Activated naive CD4-positive, alpha-beta T cell treated with anti-CD3 and anti-CD28 coated beads, Interleukin-2, amount 10 ng/mL, durations not matched to agents 7 days and 5 days (primary cell): ENCODE results near the gene ARL14EP.

Source experiments
- CTCF ChIA-PET: fragments of 350-600 bp; sonication (Branson Sonifier 250); formaldehyde crosslinking; loops from one replicate; lab custom pipeline; 2021; ENCODE audit warnings: antibody characterized with exemption; lab: Charles Lee
- DNase-seq: peaks from one replicate; pipeline ENCODE4 v3.0.0-alpha.2; 2020
- H3K27ac Mint-ChIP-seq: one replicate; pipeline ENCODE4 v1.8.0; 2021; ENCODE audit warnings: mild to moderate bottlenecking, moderate library complexity, mixed read lengths
- H3K27me3 Mint-ChIP-seq: one replicate; pipeline ENCODE4 v1.8.0; 2021; ENCODE audit warnings: mild to moderate bottlenecking, mixed read lengths
- H3K36me3 Mint-ChIP-seq: one replicate; pipeline ENCODE4 v1.8.0; 2021; ENCODE audit warnings: mixed read lengths
- H3K4me1 Mint-ChIP-seq: one replicate; pipeline ENCODE4 v1.8.0; 2021; ENCODE audit warnings: mixed read lengths
- H3K4me3 Mint-ChIP-seq: one replicate; pipeline ENCODE4 v1.8.0; 2021; ENCODE audit warnings: mild to moderate bottlenecking, moderate library complexity, mixed read lengths
- H3K9me3 Mint-ChIP-seq: one replicate; pipeline ENCODE4 v1.8.0; 2021; ENCODE audit warnings: mixed read lengths

Gene ARL14EP

DNA sequence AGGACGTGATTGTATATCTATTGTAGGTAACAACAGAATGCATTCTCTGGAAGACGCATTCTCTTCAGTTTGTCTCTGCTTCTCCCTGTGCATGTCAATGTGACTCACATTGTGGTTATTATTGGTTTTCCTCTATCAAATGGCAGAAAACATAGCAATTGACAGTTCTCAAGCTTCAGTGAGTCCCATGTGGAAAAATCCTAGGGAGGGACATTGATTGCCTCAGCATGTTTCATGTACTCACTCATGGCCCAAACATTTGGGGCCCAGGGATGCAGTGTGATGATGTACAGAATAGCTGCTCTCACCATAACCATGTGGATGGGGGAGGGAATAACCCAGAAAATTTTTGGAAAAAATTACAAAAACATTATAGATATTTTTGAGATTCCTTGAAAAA is 9.3 kb upstream of the ARL14EP start:
- CTCF ChIA-PET: no interaction called here
- H3K27me3 Mint-ChIP-seq: peaks cover 24% of the 10 kb centered on the region

DNA sequence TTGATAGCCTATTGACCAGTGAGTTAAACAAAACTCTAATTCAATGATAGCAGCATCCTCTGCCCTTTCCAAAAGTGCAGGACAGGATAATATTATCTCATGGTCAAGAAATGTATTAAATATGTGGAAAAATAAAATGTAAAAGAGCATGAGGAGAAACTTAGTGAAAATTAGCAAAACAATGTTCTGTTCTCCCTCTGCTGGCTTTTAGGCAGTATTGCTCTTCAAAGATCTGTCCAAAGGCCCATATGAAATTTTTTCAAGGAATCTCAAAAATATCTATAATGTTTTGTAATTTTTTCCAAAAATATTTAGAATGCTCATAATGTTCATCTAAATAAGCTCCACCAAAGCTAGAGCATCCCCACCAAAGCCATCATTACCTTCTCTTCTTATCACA is 8.3 kb upstream of the ARL14EP start:
- H3K4me1 Mint-ChIP-seq: peaks cover 4% of the 10 kb centered on the region
- no peaks in the 10 kb centered on the region for H3K36me3 Mint-ChIP-seq
- no peak overlapping the region for H3K27ac Mint-ChIP-seq
- peaks cover 15% of the 10 kb centered on the region for H3K27me3 Mint-ChIP-seq
- H3K4me3 Mint-ChIP-seq: no peak overlapping the region
- no peaks in the 10 kb centered on the region for H3K9me3 Mint-ChIP-seq
- CTCF ChIA-PET: no interaction called here
- no peak for DNase-seq

More for the DNA sequence above, 9.3 kb upstream of the ARL14EP start:
- DNase-seq: no peak
- H3K4me3 Mint-ChIP-seq: no peak overlapping the region
- no peaks in the 10 kb centered on the region for H3K36me3 Mint-ChIP-seq
- H3K4me1 Mint-ChIP-seq: peaks cover 4% of the 10 kb centered on the region
- no peak overlapping the region for H3K27ac Mint-ChIP-seq
- H3K9me3 Mint-ChIP-seq: no peaks in the 10 kb centered on the region

DNA sequence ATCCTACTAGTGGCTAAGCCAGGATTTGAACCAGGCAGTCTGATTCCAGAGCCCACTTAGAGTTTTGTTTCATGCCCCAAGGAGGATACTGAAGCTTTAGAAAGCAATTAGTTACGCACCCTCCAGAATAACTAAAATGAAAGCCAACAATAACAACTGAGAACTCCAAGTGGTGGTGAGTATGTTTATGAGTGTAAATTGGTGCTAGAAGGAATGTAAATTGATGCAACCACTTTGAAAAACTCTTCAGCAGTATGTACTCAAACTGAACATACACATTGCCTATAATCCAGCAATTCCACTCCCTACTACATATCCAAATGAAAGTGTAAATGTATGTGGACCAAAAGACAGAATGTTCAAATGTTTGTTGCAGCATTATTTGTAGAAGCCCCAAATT is 6.7 kb upstream of the ARL14EP start:
- DNase-seq: no peak
- Mint-ChIP-seq H3K27ac (no peak overlapping the region), H3K27me3 (peaks cover 20% of the 10 kb centered on the region), H3K36me3 (no peaks in the 10 kb centered on the region), H3K9me3 (no peaks in the 10 kb centered on the region), H3K4me3 (no peak overlapping the region), H3K4me1 (peaks cover 4% of the 10 kb centered on the region)
- CTCF ChIA-PET: interaction anchor here (1.0 to 1.6 kb wide), 4 partner anchors 10 to 188 kb away, joined by 3 to 6 read pairs (median 4); no protein-coding TSS in a partner anchor

DNA sequence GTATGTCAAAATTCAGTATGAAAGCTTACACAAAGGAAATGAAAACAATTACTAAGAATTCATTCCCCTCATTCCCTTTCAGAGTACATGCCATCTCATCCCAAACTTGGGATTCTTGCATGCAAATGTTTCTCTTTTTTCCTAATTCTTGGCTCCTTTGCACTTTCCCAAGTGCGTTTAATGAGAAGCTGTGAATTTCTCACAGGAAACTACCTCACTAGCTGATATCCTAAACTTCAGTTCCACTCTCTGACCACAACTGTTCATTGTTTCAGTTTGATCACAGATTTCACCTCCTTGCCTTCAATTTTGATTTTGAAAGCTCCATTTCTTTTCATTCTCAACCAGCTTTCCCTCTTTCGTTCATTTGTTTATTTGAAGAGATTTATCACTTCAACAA is 5.9 kb upstream of the ARL14EP start:
- Mint-ChIP-seq H3K9me3 (no peaks in the 10 kb centered on the region), H3K4me1 (peaks cover 6% of the 10 kb centered on the region), H3K4me3 (no peak overlapping the region), H3K36me3 (no peaks in the 10 kb centered on the region), H3K27me3 (peaks cover 20% of the 10 kb centered on the region), H3K27ac (no peak overlapping the region)
- CTCF ChIA-PET: interaction anchor here (1.0 to 1.6 kb wide), 4 partner anchors 10 to 189 kb away, joined by 3 to 6 read pairs (median 4); no protein-coding TSS in a partner anchor
- no peak for DNase-seq

DNA sequence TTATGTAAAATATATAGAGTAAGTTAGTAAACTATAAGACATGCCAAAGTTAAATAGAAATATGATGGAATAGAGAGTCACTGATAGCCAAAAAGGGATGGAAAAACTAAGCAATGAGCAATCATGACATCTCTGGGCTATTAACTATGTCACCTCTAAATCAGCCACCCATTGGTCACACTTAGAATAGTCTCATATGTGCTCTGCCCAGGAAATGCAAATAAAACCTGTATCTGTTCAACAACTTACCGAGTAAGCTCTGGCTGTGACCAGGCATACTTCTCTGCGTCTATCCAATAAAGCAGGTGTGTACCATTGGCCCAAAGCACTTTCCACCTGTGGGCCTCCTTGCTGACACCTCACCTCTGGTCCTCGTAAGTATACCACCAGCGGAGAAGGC is 1.6 kb upstream of the ARL14EP start:
- DNase-seq: no peak
- H3K4me1 Mint-ChIP-seq: peaks cover 44% of the 10 kb centered on the region
- no peak overlapping the region for H3K4me3 Mint-ChIP-seq
- peaks cover 10% of the 10 kb centered on the region for H3K36me3 Mint-ChIP-seq
- CTCF ChIA-PET: interaction anchor here (2.1 kb wide), 1 partner anchor 13 kb away, joined by 8 read pairs; no protein-coding TSS in a partner anchor
- no peak overlapping the region for H3K27ac Mint-ChIP-seq
- peaks cover 16% of the 10 kb centered on the region for H3K27me3 Mint-ChIP-seq
- H3K9me3 Mint-ChIP-seq: no peaks in the 10 kb centered on the region

DNA sequence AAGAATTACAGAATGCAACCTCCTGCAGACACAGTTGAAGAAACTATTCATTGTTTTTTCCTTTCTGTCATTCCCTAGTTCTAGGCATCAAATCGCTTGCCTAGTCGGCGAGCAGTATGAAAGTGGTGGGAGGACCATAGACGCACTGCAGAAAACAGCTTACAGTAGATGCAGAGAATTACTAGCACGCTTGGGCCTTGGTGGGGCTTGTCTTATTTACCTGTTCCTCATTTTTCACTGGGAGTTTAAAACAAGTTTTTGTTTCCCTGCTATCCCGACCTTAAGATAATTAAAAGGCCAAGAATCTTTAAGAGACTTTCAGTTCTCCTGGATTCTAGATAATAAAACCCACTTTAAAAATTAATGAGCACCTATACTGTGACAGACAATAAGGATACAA is 713 bp upstream of the ARL14EP start:
- H3K9me3 Mint-ChIP-seq: no peaks in the 10 kb centered on the region
- H3K36me3 Mint-ChIP-seq: peaks cover 15% of the 10 kb centered on the region
- DNase-seq: no peak
- CTCF ChIA-PET: interaction anchor here (2.1 kb wide), 1 partner anchor 12 kb away, joined by 8 read pairs; no protein-coding TSS in a partner anchor
- H3K4me3 Mint-ChIP-seq: peak overlapping the region; percentile 98
- peak overlapping the region; percentile 97 for H3K27ac Mint-ChIP-seq
- peaks cover 13% of the 10 kb centered on the region for H3K27me3 Mint-ChIP-seq
- peaks cover 49% of the 10 kb centered on the region for H3K4me1 Mint-ChIP-seq

DNA sequence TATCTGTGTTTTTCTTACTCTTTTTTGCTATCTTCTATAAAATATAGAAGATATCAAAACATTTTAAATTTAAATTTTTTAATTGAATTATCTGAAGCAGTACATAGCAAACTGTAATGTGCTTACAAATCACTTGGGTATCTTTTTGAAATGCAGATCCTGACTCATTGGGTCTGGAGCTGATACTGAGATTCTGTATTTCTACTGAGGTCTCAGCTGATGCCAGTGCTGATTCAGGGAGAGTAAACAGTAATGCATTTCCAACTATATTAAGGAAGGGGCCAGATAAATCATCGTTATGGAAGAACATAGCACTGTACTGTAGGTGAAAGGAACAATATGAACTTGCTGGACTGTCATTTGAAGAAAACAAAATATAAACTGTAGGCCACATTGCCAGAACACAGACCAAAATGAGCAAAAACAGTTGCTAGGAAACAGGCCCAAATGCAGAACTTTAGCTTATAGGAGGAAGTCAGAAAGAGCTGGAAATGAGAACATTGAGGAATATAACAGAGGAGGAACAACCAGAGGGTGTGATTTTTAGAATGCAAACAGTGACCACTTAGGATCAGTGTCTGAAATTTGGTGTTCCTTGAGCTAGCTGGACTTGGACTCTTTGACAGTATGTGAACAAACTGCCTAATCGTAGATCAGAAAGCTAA is 3.3 kb downstream of the ARL14EP start:
- CTCF ChIA-PET: interaction anchor here (0.8 to 1.6 kb wide), 3 partner anchors 7 to 19 kb away, joined by 3 to 7 read pairs (median 4); no protein-coding TSS in a partner anchor

DNA sequence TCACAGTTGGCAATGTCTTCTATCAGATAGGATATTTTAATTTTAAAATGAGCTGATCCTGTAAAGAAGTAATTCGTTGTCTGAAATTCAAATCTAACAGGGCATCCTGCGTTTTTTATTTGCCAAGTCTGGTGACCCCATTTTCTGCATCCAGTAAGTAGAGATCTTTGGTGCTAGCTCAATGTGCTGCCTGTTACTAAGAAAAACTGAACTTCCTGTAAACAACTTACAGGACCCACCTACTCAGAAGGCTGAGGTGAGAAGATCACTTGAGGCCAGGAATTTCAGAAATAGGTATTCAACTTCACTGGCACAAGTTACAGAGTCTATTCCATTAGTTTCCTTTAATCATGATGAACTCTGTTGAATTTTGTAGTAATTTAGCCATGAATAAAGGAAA is 4.0 kb downstream of the ARL14EP start:
- H3K9me3 Mint-ChIP-seq: no peaks in the 10 kb centered on the region
- H3K4me3 Mint-ChIP-seq: no peak overlapping the region
- H3K27ac Mint-ChIP-seq: peak overlapping the region; percentile 87
- no peaks in the 10 kb centered on the region for H3K27me3 Mint-ChIP-seq
- no peak for DNase-seq
- peaks cover 62% of the 10 kb centered on the region for H3K4me1 Mint-ChIP-seq
- CTCF ChIA-PET: interaction anchor here (0.8 to 1.6 kb wide), 2 partner anchors 10 to 19 kb away, joined by 4 to 7 read pairs; no protein-coding TSS in a partner anchor
- peaks cover 31% of the 10 kb centered on the region for H3K36me3 Mint-ChIP-seq

More for the DNA sequence above, 3.3 kb downstream of the ARL14EP start:
- Mint-ChIP-seq H3K27ac (peak overlapping the region; percentile 87), H3K4me3 (peak overlapping the region; percentile 27), H3K36me3 (peaks cover 28% of the 10 kb centered on the region), H3K4me1 (peaks cover 63% of the 10 kb centered on the region), H3K27me3 (no peaks in the 10 kb centered on the region), H3K9me3 (no peaks in the 10 kb centered on the region)
- DNase-seq: no peak

DNA sequence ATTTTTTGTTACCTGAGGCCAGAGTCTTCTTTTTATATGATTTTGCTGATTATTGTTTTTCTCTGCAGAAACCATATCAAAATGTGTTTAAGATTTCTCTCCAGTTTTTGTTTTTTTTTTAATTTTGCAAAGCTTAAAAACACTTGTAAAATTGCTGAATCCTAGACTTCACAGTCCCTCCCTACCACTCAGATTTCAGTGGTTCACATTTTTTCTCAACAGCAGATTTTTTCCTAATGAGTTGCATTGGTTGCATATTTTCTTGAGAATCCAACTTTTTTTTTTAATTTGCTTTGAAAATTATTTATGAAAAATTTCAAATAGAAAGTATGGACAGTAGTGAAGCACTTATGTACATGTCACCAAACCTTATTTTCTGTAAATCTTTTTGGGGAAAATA is 5.8 kb downstream of the ARL14EP start:
- Mint-ChIP-seq H3K36me3 (peaks cover 38% of the 10 kb centered on the region), H3K27ac (no peak overlapping the region), H3K27me3 (no peaks in the 10 kb centered on the region), H3K4me3 (no peak overlapping the region), H3K9me3 (no peaks in the 10 kb centered on the region), H3K4me1 (peaks cover 49% of the 10 kb centered on the region)
- no peak for DNase-seq
- CTCF ChIA-PET: no interaction called here

DNA sequence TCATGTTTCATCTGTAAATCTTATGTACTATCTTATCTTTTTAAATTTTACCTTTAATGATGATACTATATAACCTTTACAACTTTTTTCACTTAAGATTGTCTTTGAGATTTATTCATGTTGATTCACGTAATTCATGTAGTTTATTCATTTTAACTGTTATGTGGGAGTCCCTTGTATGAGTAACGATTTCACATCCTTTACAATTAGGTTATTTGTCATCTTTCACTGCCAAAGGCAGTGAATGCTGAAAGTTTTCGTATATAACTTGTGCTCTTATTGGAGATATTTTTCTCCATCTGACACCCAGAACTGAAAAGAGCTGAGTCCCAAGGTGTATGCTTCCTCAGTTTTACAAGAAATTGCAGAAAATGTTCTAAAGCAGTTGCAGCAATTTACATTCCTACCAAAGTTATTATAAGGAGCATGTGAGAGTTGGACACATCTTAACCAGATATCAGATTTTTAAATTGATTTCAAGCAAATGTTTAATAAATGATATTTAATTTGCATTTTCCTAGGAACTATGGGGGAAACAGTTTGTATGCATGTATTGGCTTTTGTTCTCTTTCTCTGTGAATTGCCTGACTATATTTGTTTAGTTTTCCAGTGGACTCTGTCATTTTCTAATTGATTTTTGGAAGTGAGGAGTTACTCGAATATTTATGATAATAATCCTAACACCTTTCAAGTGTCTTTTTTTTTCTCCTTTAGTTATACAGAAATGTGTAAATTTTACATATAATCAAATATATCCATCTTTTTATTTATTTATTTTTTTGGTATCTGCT is 6.4 kb downstream of the ARL14EP start:
- H3K9me3 Mint-ChIP-seq: no peaks in the 10 kb centered on the region
- CTCF ChIA-PET: no interaction called here
- peaks cover 45% of the 10 kb centered on the region for H3K4me1 Mint-ChIP-seq
- H3K4me3 Mint-ChIP-seq: no peak overlapping the region
- peaks cover 41% of the 10 kb centered on the region for H3K36me3 Mint-ChIP-seq
- DNase-seq: no peak
- H3K27ac Mint-ChIP-seq: no peak overlapping the region
- no peaks in the 10 kb centered on the region for H3K27me3 Mint-ChIP-seq

DNA sequence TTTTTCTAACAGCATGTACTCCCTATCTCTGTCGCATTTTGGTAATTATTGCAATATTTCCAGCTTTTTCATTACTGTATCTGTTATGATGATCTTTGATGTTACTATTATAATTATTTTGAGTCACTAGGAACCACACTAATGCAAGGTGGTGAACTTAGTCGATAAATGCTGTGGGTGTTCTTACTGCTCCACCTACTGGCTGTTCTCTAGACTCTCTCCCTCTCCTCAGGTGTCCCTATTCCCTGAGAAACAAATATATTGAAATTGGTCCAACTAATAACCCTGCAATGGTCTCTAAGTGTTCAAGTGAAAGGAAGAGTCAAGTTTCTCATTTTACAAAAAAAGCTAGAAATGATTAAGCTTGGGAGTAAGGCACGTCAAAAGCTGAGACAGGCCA is 10.5 kb downstream of the ARL14EP start:
- Mint-ChIP-seq H3K4me1 (peaks cover 11% of the 10 kb centered on the region), H3K27ac (no peak overlapping the region), H3K36me3 (peaks cover 41% of the 10 kb centered on the region), H3K9me3 (no peaks in the 10 kb centered on the region), H3K27me3 (no peaks in the 10 kb centered on the region), H3K4me3 (no peak overlapping the region)
- CTCF ChIA-PET: interaction anchor here (0.7 to 2.7 kb wide), 9 partner anchors 8 to 581 kb away, joined by 3 to 11 read pairs (median 4); partner anchors contain the start of gene ARL14EP
- DNase-seq: no peak

DNA sequence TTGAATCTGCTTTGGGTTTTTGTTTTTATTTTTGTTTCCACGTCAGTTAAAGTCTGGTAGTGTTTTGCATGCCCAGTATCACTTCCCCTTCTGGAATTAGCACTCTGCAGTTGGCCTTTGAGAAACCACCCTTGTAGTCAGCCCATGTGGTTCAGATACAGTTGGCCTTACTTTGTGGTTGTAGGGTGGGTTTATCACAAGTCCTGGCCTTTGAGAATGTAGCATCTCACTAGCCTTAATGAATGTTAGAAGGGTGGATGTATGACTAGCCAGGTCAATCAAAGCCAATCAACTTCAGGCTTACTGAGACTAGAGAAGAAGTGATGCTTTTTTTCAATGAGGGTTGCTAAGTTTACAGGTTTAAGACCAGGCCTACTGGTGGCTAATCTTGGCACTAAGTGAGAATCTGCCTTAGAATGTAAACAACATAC is 19.8 kb downstream of the ARL14EP start:
- no peaks in the 10 kb centered on the region for H3K4me1 Mint-ChIP-seq
- H3K36me3 Mint-ChIP-seq: peaks cover 18% of the 10 kb centered on the region
- H3K4me3 Mint-ChIP-seq: no peak overlapping the region
- CTCF ChIA-PET: no interaction called here
- H3K9me3 Mint-ChIP-seq: no peaks in the 10 kb centered on the region
- H3K27ac Mint-ChIP-seq: no peak overlapping the region
- DNase-seq: no peak
- H3K27me3 Mint-ChIP-seq: no peaks in the 10 kb centered on the region

DNA sequence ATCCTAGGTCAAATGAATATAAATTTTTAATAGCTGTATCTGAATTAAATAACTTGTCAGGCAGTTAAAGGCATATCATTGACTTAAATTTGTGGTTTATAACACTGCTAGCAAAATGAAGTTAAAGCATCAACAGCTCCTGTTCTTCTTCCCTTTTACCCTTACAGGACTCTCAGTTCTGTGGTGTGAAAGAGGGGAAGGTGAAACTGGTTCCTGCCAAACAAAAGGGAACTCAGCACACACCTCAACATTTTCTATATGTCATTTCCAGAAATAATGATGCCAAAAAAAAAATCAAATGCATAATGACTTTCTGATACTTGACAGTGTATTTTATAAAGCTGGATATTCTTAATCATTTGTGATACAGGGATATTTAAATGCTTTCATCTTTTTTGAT is 21.2 kb downstream of the ARL14EP start:
- H3K27ac Mint-ChIP-seq: no peak overlapping the region
- peaks cover 16% of the 10 kb centered on the region for H3K36me3 Mint-ChIP-seq
- no peak for DNase-seq
- CTCF ChIA-PET: interaction anchor here (0.7 to 1.2 kb wide), 2 partner anchors 28 to 1294 kb away, joined by 3 read pairs; no protein-coding TSS in a partner anchor
- H3K4me3 Mint-ChIP-seq: no peak overlapping the region
- H3K4me1 Mint-ChIP-seq: no peaks in the 10 kb centered on the region
- H3K27me3 Mint-ChIP-seq: no peaks in the 10 kb centered on the region
- no peaks in the 10 kb centered on the region for H3K9me3 Mint-ChIP-seq

DNA sequence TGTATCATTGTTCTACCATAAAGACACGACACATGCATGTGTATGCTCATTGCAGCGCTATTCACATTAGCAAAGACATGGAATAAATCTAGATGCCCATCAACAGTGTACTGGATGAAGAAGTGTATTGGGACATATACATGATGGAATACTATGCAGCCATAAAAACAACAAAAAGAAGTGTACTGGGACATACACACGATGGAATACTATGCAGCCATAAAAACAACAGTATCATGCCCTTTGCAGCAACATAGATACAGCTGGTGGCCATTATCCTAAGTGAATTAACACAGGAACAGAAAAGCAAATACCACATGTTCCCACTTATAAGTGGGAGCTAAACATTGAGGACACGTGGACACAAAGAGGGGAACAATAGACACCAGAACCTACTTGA is 22.7 kb downstream of the ARL14EP start:
- Mint-ChIP-seq H3K4me3 (no peak overlapping the region), H3K9me3 (no peaks in the 10 kb centered on the region), H3K4me1 (no peaks in the 10 kb centered on the region), H3K36me3 (peaks cover 12% of the 10 kb centered on the region), H3K27ac (no peak overlapping the region), H3K27me3 (peaks cover 4% of the 10 kb centered on the region)
- no peak for DNase-seq
- CTCF ChIA-PET: interaction anchor here (0.7 to 1.6 kb wide), 4 partner anchors 12 to 572 kb away, joined by 3 to 7 read pairs (median 6); no protein-coding TSS in a partner anchor
